GM23338 (cell line): ENCODE results near the gene MPHOSPH6. TPM values are rescaled to one million over a fixed set of nuclear protein-coding genes. Genes with fewer than 3 reads are reported as not detected.

Source experiments
- ATAC-seq: fragments of 200-7000 bp; cut with Tn5 transposase; 3 replicates; pipeline ENCODE4 v1.9.1; 2020
- DNase-seq: peaks from one replicate; pipeline ENCODE4 v3.0.0-alpha.2; 2015; ENCODE audit warnings: low spot score
- H2AFZ ChIP-seq: fragments of 200-600 bp; sonication (generic); 2 replicates; pipeline ENCODE4 v1.8.0; 2016; ENCODE audit warnings: antibody characterized with exemption, mild to moderate bottlenecking, moderate library complexity
- H3F3A ChIP-seq: fragments of 200-600 bp; sonication (generic); replicated peaks from 2 replicates; pipeline ENCODE4 v1.8.0; 2017; ENCODE audit warnings: antibody characterized with exemption, mixed run types, low read depth
- H3K27ac ChIP-seq: fragments of 200-600 bp; sonication (generic); 2 replicates; pipeline ENCODE4 v1.6.1; 2016; ENCODE audit warnings: low read depth
- H3K27me3 ChIP-seq: fragments of 200-600 bp; sonication (generic); 2 replicates; pipeline ENCODE4 v1.8.0; 2016; ENCODE audit warnings: mild to moderate bottlenecking, mixed run types, moderate library complexity; ENCODE audit not compliant: insufficient read depth
- H3K36me3 ChIP-seq: fragments of 200-600 bp; sonication (generic); 2 replicates; pipeline ENCODE4 v1.8.0; 2016; ENCODE audit warnings: mild to moderate bottlenecking; ENCODE audit not compliant: insufficient read depth
- H3K4me1 ChIP-seq: fragments of 200-600 bp; sonication (generic); 2 replicates; pipeline ENCODE4 v1.8.0; 2016; ENCODE audit warnings: mild to moderate bottlenecking, moderate library complexity; ENCODE audit not compliant: insufficient read depth
- H3K4me2 ChIP-seq: fragments of 200-600 bp; sonication (generic); 2 replicates; pipeline ENCODE4 v1.7.1; 2017; ENCODE audit warnings: mixed run types
- H3K4me3 ChIP-seq: fragments of 200-600 bp; sonication (generic); 2 replicates; pipeline ENCODE4 v1.6.1; 2016; ENCODE audit warnings: mixed run types
- H3K79me2 ChIP-seq: fragments of 200-600 bp; sonication (generic); replicated peaks from 2 replicates; pipeline ENCODE4 v1.8.0; 2017; ENCODE audit warnings: mild to moderate bottlenecking; ENCODE audit not compliant: insufficient read depth
- H3K9me2 ChIP-seq: fragments of 200-600 bp; sonication (generic); 2 replicates; pipeline ENCODE4 v1.8.0; 2017; ENCODE audit not compliant: insufficient read depth
- H4K20me1 ChIP-seq: fragments of 200-600 bp; sonication (generic); replicated peaks from 2 replicates; pipeline ENCODE4 v1.8.0; 2017; ENCODE audit warnings: mild to moderate bottlenecking; ENCODE audit not compliant: insufficient read depth
- H3K27ac Mint-ChIP-seq: 2 replicates; pipeline ENCODE4 v1.8.0; 2020; ENCODE audit warnings: inconsistent platforms, mild to moderate bottlenecking, moderate library complexity, mixed read lengths
- H3K27me3 Mint-ChIP-seq: 3 replicates; pipeline ENCODE4 v1.8.0; 2022; ENCODE audit warnings: low read depth, mild to moderate bottlenecking, moderate library complexity, mixed read lengths, inconsistent platforms; ENCODE audit not compliant: insufficient read depth, poor library complexity
- H3K36me3 Mint-ChIP-seq: 3 replicates; pipeline ENCODE4 v1.8.0; 2021; ENCODE audit warnings: low read depth, mild to moderate bottlenecking, inconsistent platforms, moderate library complexity, mixed read lengths
- H3K4me1 Mint-ChIP-seq: 3 replicates; pipeline ENCODE4 v1.8.0; 2020; ENCODE audit warnings: mild to moderate bottlenecking, inconsistent platforms, mixed read lengths
- H3K4me3 Mint-ChIP-seq: 3 replicates; pipeline ENCODE4 v1.8.0; 2021; ENCODE audit warnings: moderate library complexity, mild to moderate bottlenecking, inconsistent platforms, mixed read lengths
- H3K9me3 Mint-ChIP-seq: 3 replicates; pipeline ENCODE4 v1.8.0; 2020; ENCODE audit warnings: moderate library complexity, mild to moderate bottlenecking, inconsistent platforms, mixed read lengths
- EZH2 ChIP-seq: fragments of 200-600 bp; sonication (generic); IDR thresholded peaks from one replicate; pipeline ENCODE4 v1.8.0; 2017; ENCODE audit warnings: antibody characterized with exemption, mild to moderate bottlenecking, low read depth; ENCODE audit not compliant: unreplicated experiment
- EZH2phosphoT487 ChIP-seq: fragments of 200-600 bp; sonication (generic); IDR thresholded peaks from one replicate; pipeline ENCODE4 v1.8.1; 2018; ENCODE audit warnings: antibody characterized with exemption; ENCODE audit not compliant: unreplicated experiment
- NANOG ChIP-seq: IDR thresholded peaks from 2 replicates; pipeline ENCODE4 v1.6.1; 2016; ENCODE audit warnings: antibody characterized with exemption, borderline replicate concordance
- polyA plus RNA-seq: library from polyadenylated mRNA; unstranded; fragments of >200 nt; fragmentation: Nextera tagmentation; extraction: Ambion mirVana; gene quantifications from 2 replicates; pipeline ENCODE4 v1.2.1, GENCODE V29; 2016
- total RNA-seq: library from RNA; depleted of rRNA; stranded (reverse); fragments of >200 nt; shearing (Covaris generic); gene quantifications from 2 replicates; pipeline ENCODE4 v1.2.3, GENCODE V29; 2014
- TF ChIP-seq, protein P1 (sequence below), 2 experiments: fragments of 200-600 bp in 1 of 2; sonication (generic) in 1 of 2; conservative IDR thresholded peaks; 2 replicates each; pipeline versions ENCODE4 v1.5.1 to v1.6.1; 2016 to 2017; ENCODE audit warnings: antibody characterized with exemption in 2 of 2, low read depth in 2 of 2, mild to moderate bottlenecking in 2 of 2, moderate library complexity in 1 of 2
- TF ChIP-seq, protein P2 (sequence below): fragments of 250-450 bp; sonication (Bioruptor Pico); IDR thresholded peaks from 2 replicates; pipeline ENCODE4 v1.5.0; 2020; ENCODE audit warnings: mild to moderate bottlenecking, moderate library complexity

Gene MPHOSPH6
- total and polyA plus RNA-seq, 2 experiments from 2014 or later, result 40.8 to 94.7 TPM

DNA sequence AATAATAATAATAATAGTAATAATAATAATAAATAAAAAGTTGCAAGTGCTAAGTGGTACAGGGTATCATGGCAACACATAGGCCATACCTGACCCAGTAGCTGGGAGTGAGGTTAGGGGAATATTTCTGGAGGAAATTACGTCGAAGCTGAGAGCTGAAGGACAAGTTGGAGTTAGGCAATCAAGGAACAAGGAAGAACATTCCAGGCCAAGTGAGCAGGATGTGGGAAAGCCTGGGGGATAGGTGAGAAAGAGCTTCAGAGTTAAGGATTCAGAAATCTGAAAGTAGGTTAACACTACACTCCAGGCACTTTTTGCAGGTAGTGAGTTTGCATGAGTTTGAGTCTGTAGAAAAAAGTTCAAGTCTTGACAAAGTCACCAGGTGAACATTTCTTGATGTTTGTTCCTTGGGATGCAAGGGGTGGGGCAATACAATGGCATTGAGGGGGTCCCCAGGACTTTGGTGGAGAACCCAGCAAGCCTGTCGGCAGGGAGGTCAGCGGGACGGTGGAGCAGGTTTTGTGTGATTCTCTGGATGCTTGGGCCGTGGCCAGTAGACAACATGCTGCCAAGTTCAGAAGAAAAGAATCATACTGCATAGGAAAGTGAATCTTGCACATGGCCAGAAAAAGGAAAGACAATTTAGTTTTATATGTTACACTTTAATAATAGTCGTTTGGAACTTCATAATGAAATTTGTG, 27.7 kb upstream of the MPHOSPH6 start (continued):
- TF ChIP-seq, protein P1, sequence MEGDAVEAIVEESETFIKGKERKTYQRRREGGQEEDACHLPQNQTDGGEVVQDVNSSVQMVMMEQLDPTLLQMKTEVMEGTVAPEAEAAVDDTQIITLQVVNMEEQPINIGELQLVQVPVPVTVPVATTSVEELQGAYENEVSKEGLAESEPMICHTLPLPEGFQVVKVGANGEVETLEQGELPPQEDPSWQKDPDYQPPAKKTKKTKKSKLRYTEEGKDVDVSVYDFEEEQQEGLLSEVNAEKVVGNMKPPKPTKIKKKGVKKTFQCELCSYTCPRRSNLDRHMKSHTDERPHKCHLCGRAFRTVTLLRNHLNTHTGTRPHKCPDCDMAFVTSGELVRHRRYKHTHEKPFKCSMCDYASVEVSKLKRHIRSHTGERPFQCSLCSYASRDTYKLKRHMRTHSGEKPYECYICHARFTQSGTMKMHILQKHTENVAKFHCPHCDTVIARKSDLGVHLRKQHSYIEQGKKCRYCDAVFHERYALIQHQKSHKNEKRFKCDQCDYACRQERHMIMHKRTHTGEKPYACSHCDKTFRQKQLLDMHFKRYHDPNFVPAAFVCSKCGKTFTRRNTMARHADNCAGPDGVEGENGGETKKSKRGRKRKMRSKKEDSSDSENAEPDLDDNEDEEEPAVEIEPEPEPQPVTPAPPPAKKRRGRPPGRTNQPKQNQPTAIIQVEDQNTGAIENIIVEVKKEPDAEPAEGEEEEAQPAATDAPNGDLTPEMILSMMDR (conservative IDR thresholded peaks at IDR 0.05; ENCODE audit: low read depth in 2 of 2), result no peak

DNA sequence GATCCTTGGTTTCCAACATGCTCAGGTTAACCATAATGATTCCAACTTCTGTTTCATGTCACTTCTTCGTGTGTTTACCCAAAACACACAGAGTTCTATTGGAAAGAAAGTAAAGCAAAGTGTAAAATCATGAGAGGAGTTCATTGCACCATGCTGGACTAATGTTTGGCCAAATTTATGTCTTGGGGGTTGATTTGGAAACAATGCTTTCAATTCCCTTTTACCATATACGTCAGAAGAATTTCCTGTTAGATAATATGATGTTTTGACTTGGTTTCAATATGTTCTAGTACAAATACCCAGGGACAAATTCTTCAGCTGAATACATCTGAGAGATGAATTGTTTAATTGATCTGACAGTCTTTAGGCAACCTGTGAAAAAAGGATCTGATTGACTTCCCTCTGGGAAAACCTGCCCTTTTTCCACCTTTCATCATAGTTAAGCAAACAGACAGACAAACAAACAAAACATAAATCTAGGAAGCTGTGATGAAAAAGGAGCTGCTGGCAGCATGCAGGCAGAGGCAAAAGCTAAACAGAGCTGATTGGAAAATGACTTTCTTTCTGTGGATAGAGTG, 26.0 kb upstream of the MPHOSPH6 start:
- Mint-ChIP-seq H3K27me3 (no peaks in the 10 kb centered on the region), H3K4me1 (no peaks in the 10 kb centered on the region), H3K27ac (no peak overlapping the region), H3K4me3 (no peak overlapping the region), H3K9me3 (no peaks in the 10 kb centered on the region), H3K36me3 (no peaks in the 10 kb centered on the region)
- no peak for ATAC-seq
- Histone ChIP-seq H4K20me1 (no peaks in the 10 kb centered on the region), H3K4me3 (no peak overlapping the region), H3K27ac (no peak overlapping the region), H3K36me3 (no peaks in the 10 kb centered on the region), H3K79me2 (no peaks in the 10 kb centered on the region), H3K9me2 (no peaks in the 10 kb centered on the region), H2AFZ (0 out of 2 replicates have a peak overlapping the region, but pooled peaks have one; percentile 1), H3K4me2 (no peak overlapping the region), H3K27me3 (no peaks in the 10 kb centered on the region), H3K4me1 (no peaks in the 10 kb centered on the region), H3F3A (no peaks in the 10 kb centered on the region)
- no peak for DNase-seq
- TF ChIP-seq NANOG (no peak), EZH2 (no peak), EZH2phosphoT487 (no peak)
- TF ChIP-seq, protein P1 (conservative IDR thresholded peaks at IDR 0.05; ENCODE audit: low read depth in 2 of 2), result no peak
- TF ChIP-seq, protein P2, sequence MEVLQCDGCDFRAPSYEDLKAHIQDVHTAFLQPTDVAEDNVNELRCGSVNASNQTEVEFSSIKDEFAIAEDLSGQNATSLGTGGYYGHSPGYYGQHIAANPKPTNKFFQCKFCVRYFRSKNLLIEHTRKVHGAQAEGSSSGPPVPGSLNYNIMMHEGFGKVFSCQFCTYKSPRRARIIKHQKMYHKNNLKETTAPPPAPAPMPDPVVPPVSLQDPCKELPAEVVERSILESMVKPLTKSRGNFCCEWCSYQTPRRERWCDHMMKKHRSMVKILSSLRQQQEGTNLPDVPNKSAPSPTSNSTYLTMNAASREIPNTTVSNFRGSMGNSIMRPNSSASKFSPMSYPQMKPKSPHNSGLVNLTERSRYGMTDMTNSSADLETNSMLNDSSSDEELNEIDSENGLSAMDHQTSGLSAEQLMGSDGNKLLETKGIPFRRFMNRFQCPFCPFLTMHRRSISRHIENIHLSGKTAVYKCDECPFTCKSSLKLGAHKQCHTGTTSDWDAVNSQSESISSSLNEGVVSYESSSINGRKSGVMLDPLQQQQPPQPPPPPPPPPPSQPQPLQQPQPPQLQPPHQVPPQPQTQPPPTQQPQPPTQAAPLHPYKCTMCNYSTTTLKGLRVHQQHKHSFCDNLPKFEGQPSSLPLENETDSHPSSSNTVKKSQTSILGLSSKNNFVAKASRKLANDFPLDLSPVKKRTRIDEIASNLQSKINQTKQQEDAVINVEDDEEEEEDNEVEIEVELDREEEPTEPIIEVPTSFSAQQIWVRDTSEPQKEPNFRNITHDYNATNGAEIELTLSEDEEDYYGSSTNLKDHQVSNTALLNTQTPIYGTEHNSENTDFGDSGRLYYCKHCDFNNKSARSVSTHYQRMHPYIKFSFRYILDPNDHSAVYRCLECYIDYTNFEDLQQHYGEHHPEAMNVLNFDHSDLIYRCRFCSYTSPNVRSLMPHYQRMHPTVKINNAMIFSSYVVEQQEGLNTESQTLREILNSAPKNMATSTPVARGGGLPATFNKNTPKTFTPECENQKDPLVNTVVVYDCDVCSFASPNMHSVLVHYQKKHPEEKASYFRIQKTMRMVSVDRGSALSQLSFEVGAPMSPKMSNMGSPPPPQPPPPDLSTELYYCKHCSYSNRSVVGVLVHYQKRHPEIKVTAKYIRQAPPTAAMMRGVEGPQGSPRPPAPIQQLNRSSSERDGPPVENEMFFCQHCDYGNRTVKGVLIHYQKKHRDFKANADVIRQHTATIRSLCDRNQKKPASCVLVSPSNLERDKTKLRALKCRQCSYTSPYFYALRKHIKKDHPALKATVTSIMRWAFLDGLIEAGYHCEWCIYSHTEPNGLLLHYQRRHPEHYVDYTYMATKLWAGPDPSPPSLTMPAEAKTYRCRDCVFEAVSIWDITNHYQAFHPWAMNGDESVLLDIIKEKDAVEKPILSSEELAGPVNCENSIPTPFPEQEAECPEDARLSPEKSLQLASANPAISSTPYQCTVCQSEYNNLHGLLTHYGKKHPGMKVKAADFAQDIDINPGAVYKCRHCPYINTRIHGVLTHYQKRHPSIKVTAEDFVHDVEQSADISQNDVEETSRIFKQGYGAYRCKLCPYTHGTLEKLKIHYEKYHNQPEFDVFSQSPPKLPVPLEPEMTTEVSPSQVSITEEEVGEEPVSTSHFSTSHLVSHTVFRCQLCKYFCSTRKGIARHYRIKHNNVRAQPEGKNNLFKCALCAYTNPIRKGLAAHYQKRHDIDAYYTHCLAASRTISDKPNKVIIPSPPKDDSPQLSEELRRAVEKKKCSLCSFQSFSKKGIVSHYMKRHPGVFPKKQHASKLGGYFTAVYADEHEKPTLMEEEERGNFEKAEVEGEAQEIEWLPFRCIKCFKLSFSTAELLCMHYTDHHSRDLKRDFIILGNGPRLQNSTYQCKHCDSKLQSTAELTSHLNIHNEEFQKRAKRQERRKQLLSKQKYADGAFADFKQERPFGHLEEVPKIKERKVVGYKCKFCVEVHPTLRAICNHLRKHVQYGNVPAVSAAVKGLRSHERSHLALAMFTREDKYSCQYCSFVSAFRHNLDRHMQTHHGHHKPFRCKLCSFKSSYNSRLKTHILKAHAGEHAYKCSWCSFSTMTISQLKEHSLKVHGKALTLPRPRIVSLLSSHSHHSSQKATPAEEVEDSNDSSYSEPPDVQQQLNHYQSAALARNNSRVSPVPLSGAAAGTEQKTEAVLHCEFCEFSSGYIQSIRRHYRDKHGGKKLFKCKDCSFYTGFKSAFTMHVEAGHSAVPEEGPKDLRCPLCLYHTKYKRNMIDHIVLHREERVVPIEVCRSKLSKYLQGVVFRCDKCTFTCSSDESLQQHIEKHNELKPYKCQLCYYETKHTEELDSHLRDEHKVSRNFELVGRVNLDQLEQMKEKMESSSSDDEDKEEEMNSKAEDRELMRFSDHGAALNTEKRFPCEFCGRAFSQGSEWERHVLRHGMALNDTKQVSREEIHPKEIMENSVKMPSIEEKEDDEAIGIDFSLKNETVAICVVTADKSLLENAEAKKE, result no peak
